ENCODE data around the gene PIK3AP1.

Gene PIK3AP1

DNA sequence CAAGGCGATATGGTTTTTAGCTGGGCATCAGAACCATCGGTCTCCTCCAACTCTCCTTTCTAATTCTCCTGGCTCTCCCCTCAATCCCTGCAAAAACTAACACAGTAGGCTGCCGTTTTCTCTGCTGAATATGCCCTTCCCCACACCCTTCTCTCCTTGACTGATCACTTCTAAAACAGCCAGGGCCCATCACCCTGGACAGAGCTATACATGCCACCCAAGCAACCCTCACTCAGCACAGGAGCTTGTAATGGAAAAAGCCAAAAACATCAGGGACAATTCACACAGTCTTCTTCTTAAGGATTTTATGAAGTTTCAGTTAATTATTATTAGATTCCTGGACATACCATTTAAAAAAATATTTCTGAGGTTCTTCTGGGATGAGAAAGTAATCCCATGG, 61.5 kb downstream of the PIK3AP1 start:
- TF ChIP-seq, protein P1, sequence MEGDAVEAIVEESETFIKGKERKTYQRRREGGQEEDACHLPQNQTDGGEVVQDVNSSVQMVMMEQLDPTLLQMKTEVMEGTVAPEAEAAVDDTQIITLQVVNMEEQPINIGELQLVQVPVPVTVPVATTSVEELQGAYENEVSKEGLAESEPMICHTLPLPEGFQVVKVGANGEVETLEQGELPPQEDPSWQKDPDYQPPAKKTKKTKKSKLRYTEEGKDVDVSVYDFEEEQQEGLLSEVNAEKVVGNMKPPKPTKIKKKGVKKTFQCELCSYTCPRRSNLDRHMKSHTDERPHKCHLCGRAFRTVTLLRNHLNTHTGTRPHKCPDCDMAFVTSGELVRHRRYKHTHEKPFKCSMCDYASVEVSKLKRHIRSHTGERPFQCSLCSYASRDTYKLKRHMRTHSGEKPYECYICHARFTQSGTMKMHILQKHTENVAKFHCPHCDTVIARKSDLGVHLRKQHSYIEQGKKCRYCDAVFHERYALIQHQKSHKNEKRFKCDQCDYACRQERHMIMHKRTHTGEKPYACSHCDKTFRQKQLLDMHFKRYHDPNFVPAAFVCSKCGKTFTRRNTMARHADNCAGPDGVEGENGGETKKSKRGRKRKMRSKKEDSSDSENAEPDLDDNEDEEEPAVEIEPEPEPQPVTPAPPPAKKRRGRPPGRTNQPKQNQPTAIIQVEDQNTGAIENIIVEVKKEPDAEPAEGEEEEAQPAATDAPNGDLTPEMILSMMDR (IDR thresholded peaks at IDR 0.05; ENCODE audit: low read depth, low read length, missing control alignments): no peak
- in situ Hi-C loops (cut with HindIII; ENCODE audit: low sequenced_read_pairs): no loop called here
- DNase-seq (ENCODE audit: low read depth): no peak
- no peak overlapping the region for H3K4me3 ChIP-seq (ENCODE audit: low read depth, low read length)

DNA sequence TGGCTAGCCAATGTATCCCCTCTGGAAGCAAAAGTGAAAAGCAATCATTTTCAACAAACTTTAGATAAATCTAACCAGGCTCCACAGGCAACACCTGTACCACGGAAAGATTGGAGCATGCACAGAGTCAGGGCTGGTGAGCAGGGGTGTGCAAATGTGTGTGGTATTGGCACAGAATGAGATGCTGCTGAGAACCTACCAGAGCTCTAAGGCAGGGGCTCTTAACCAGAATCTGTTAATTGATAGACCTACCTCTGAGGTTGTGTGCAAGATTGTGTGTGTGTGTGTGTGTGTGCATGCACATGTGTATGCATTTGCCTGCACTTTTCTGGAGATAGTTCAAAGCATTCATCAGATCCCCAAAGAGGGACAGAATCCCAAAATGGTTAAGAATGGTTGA, 62.9 kb downstream of the PIK3AP1 start:
- TF ChIP-seq, protein P1 (IDR thresholded peaks at IDR 0.05; ENCODE audit: low read depth, low read length, missing control alignments): no peak
- no peak for DNase-seq (ENCODE audit: low read depth)
- in situ Hi-C loops (cut with HindIII; ENCODE audit: low sequenced_read_pairs): no loop called here
- no peak overlapping the region for H3K4me3 ChIP-seq (ENCODE audit: low read depth, low read length)

DNA sequence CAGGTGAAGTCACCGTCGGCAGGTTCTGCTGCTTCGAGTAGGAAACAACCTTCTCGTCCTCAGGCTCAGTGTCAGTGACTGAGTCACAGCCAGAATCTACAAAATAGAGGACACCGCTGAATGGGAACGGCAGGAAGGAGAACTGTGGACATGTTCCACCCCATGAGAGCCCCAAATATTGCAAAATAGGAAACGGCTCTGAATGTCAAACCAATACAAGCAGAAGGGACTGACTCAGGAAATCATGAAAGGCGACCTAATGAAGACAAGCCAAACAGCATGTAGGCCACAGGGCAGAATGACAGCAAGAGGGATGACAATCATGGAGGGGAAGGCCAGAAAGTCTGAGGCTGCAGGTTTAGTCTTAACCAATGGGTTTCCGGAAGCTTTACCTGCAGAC, 63.5 kb downstream of the PIK3AP1 start:
- in situ Hi-C loops (cut with HindIII; ENCODE audit: low sequenced_read_pairs): no loop called here
- no peak for DNase-seq (ENCODE audit: low read depth)
- TF ChIP-seq, protein P1 (IDR thresholded peaks at IDR 0.05; ENCODE audit: low read depth, low read length, missing control alignments): no peak
- no peak overlapping the region for H3K4me3 ChIP-seq (ENCODE audit: low read depth, low read length)

DNA sequence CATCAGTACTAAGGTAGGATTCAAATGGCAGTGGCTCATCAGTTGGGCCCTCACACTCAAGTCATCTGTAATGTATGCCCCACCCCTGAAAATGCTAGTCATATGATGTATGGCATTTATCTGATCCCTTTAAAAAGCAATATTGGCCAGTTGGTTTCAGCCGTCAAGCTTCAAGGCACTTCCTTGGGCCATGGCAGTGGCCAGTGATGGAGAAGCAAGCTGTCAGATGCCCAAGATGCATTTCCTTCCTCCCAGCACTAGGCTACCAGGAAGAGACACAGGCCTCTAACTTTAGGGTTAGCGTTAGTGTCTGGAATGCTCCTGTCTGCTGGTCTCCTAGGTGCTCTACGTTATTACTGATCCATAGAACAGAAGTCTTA, 64.1 kb downstream of the PIK3AP1 start:
- in situ Hi-C loops (cut with HindIII; ENCODE audit: low sequenced_read_pairs): no loop called here
- DNase-seq (ENCODE audit: low read depth): no peak
- TF ChIP-seq, protein P1 (IDR thresholded peaks at IDR 0.05; ENCODE audit: low read depth, low read length, missing control alignments): no peak
- no peak overlapping the region for H3K4me3 ChIP-seq (ENCODE audit: low read depth, low read length)

DNA sequence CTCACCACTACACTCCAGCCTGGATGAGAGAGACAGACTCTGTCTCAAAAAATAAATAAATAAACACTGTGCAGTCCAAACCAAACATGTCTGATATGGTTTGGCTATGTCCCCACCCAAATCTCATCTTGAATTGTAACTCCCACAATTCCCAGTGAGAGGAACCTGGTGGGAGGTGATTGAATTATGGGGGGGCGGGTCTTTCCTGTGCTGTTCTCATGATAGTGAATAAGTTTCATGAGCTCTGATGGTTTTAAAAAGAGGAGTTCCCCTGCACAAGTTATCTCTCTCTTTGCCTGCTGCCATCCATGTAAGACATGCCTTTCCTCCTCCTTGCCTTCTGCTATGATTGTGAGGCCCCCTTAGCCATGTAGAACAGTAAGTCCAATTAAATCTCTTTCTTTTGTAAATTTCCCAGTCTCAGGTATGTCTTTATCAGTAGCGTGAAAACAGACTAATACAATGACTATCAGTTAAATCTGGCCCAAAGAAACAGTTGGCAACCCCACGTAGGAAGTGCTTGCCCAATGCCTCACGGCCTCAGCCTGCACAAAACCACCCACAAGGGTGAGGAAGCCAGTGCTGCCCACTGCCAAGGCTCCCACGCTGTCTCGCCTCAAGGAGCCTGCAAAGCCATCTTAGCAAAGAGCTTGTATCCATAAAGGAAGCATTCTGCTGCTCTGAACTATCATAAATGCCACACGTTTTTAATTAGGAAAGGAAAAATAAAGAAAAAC, 64.7 kb downstream of the PIK3AP1 start:
- no peak overlapping the region for H3K4me3 ChIP-seq (ENCODE audit: low read depth, low read length)
- TF ChIP-seq, protein P1 (IDR thresholded peaks at IDR 0.05; ENCODE audit: low read depth, low read length, missing control alignments): no peak
- no peak for DNase-seq (ENCODE audit: low read depth)
- in situ Hi-C loops (cut with HindIII; ENCODE audit: low sequenced_read_pairs): no loop called here

DNA sequence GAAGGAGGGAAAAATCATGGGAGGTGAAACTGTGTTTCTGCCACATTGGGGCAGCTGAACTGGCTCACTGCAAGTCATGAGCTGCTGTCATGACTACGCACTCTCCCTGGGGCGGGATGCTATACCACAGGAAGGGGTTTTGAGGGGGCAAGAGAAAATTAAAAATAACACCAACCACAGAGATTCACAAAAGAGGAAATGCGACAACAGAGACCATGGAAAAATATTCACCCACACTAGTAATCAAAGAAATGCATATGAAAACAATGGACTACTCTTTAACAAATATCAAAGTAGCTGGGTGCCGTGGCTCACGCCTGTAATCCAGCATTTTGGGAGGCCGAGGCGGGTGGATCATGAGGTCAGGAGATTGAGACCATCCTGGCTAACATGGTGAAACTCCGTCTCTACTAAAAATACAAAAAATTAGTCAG, 68.3 kb downstream of the PIK3AP1 start:
- in situ Hi-C loops (cut with HindIII; ENCODE audit: low sequenced_read_pairs): no loop called here
- no peak for DNase-seq (ENCODE audit: low read depth)
- TF ChIP-seq, protein P1 (IDR thresholded peaks at IDR 0.05; ENCODE audit: low read depth, low read length, missing control alignments): no peak
- H3K4me3 ChIP-seq (ENCODE audit: low read depth, low read length): no peak overlapping the region

Data from astrocyte of the cerebellum (primary cell).